Epidermal melanocyte (primary cell): ENCODE data around the gene GNB3.

Source experiments
- DNase-seq: peaks from one replicate; pipeline ENCODE4 v3.0.0; 2011; ENCODE audit warnings: low spot score; ENCODE audit not compliant: insufficient read length

Gene GNB3

DNA sequence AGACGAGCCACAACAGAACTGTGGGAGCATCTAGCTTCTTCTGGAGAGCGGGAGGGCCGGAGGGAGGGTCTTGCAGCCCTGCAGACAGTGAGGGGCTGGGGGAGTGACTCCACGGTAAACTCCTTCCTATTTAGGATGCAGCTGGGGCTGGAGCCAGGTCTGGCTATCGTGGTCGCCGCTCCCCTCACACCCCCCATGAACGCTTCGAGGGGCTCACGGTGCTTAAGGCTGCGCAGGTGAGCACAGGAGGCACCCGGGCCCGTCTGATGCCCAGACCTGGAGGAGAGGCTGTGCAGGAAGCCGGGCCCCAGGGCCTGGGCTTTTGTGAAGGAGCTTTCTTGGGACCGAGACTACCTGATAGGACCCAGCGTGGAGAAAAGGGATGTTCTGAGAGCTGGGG, 3.9 kb upstream of the GNB3 start:
- no peak for DNase-seq

DNA sequence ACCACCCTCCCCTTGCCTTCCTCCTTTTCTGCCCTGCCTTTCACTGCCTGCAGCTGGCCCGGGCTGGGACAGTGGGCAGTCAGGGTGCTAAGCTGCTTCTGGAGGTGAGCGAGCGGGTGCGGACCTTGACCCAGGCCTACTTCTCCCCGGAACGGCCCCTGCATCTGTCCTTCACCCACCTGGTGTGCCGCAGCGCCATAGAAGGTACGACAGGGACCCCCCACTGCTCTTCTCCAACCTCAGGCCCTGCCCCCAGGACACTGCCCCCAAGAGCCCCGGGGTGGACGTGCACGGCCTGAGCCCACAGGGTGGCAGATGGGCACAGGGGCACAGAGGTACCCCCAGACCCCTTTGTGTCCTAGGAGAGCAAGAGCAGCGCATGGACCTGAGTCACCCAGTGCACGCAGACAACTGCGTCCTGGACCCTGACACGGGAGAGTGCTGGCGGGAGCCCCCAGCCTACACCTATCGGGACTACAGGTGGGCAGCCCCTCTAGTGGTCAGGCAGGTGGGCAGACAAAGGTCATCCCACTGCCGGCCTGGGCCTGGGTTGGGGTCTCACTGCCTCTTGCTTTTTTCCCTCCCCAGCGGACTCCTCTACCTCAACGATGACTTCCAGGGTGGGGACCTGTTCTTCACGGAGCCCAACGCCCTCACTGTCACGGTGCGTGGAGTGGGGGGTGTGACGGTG, 3.2 kb upstream of the GNB3 start:
- no peak for DNase-seq

GRCh38 chr12:6838854-6839253, 1.9 kb upstream of the GNB3 start:
- no peak for DNase-seq

- no peak for DNase-seq
Observed at GRCh38 chr12:6839482-6840201, 1.1 kb upstream of the GNB3 start.

DNA sequence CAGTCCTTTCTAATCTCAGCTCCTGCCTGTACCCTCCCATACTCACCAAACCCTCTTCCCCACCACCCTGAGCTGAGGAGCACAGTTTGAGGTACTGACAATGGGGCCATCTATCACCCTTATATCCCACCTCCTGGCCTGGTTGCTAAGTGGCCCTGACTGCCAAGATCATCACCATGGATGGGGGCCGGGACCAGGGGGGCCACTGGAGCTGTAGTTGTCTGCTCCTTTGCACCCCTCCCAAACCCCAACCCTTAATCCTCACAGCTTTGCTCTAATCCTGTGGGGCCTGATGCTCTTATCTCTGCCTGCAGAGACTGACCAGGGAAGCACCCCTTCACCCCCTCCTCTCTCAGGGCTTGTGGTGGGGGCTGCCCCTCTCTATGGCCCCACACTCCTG, 395 bp upstream of the GNB3 start:
- no peak for DNase-seq

DNA sequence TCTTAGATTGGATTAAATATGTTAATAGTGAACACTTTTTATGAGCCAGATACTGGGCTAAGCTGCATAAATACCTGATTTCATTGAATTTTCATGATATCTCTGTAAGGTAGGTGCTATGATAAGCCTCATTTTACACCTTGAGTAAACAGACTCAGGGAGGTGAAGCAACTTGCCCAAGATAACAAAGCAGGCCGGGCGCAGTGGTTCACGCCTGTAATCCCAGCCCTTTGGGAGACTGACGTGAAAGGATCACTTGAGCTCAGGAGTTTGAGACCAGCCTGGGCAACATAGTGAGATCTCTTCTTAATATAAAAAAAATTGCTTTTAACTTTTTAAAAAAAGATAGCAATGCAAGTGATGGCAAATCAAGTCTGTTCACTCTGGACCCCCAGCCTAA, 1.4 kb downstream of the GNB3 start:
- no peak for DNase-seq

DNA sequence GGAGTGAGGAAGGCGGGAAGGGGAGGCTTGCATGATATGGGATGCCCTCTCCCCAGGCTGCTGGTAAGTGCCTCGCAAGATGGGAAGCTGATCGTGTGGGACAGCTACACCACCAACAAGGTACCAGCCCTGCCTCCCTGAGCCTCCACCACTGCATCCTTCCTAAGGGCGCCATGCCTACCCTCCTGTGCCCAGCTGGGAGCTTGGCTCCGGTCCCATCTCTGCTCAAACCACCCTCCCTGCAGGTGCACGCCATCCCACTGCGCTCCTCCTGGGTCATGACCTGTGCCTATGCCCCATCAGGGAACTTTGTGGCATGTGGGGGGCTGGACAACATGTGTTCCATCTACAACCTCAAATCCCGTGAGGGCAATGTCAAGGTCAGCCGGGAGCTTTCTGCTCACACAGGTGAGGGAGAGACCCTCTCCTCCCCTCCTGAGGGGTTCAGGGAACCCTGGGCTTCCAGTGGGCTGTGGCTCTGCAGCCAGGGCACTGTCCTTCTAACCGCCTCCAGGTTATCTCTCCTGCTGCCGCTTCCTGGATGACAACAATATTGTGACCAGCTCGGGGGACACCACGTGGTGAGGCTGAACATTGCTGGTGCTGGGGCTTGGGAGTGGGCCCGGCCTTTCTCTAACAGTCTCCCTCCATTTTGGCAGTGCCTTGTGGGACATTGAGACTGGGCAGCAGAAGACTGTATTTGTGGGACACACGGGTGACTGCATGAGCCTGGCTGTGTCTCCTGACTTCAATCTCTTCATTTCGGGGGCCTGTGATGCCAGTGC, 2.6 kb downstream of the GNB3 start:
- no peak for DNase-seq

- DNase-seq, result no peak
Observed at GRCh38 chr12:6845395-6845794, 4.7 kb downstream of the GNB3 start.

GRCh38 chr12:6846316-6846869, 5.7 kb downstream of the GNB3 start:
- no peak for DNase-seq

GRCh38 chr12:6847676-6848075, 7.0 kb downstream of the GNB3 start:
- no peak for DNase-seq

- DNase-seq, result no peak
Observed at GRCh38 chr12:6849427-6849826, 8.7 kb downstream of the GNB3 start.

DNA sequence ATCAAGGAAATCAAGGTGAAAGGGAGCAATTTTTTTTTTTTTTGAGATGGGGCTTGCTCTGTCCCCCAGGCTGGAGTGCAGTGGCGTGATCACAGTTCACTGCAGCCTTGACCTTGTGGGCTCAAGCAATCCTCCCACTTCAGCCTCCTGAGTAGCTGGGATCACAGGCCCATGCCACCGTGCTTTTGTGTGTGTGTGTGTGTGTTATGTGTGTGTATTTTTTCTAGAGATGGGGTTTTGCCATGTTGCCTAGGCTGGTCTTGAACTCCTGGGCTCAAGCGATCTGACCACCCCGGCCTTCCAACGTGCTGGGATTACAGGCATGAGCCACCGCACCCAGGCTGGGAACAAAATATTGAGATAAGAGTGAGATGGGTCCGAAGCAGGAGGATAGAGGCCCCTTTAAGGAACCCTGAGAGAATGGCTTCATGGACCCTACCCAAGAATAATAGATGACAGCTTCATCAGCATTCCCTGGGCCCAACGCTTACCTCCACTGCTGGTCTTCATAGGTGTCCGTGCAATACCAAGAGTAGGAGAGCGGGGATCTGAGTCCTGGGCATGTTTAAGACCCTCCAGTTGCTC, 9.3 kb downstream of the GNB3 start:
- DNase-seq, result no peak

DNA sequence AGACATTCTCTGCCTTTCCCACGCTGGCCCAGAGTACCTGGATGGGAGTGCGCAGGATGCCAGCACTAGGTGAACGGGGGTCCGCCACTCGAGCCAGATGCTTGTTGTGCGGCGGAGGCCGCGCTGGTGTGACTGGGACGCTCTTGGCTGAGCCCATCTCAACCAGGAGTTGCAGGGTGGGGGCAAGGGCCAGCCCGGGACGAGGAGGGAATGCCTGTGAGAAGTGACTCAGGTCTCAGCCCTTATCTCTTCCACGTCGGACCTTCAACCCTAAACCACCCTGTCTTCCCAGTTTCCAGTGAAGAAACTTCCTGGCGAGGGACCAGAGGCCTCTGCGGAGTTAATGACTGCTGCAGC, 10.0 kb downstream of the GNB3 start:
- DNase-seq, result no peak

DNA sequence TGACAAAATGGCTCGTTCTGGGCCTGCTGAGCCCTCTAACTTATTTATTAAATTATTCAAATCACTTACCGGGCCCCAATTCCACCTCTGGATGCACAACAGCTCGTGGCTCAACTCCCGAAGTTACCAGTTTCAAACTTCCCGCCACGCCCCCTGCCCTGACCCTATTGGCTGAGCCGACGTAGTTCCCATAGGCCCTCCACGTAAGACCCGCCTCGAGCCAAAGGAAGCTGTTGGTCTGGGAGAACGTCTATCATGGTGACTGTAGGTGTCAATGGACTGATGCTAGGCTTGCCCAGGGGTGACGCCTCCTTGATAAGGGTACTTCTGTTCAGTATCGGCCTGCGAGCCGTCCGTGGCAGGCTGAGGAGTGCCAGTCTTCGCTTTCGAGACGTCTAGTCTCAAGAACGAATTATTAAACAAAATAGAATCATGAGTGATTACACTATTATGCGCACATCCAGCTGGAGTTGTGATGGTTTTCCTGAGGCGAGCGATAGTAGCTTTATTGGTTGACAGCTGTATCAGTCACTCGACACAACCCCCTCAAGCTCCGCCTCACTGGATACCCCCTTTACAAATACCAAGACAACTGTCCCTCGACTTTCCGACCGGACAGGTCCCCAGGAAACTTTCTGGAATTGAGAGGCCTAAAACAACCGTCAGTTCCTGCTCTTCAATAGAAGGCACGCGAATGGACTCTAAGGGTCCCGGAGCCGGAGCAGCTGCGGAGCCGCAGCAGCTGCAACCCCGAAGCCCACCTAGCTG, 10.6 kb downstream of the GNB3 start, which contains the start of gene CDCA3:
TSS of gene CDCA3 (minus strand) at position 134 of the 768 bp plus-strand sequence. CDS start 334 bp downstream, outside the sequence.
- DNase-seq, result peak; percentile 100

- peak; percentile 97 for DNase-seq
Observed at GRCh38 chr12:6851921-6852650, 11.4 kb downstream of the GNB3 start, which contains the start of gene USP5. Gene USP5, plus strand, starts transcription at chr12:6852150. Its CDS starts 30 bp downstream, at chr12:6852180.

DNA sequence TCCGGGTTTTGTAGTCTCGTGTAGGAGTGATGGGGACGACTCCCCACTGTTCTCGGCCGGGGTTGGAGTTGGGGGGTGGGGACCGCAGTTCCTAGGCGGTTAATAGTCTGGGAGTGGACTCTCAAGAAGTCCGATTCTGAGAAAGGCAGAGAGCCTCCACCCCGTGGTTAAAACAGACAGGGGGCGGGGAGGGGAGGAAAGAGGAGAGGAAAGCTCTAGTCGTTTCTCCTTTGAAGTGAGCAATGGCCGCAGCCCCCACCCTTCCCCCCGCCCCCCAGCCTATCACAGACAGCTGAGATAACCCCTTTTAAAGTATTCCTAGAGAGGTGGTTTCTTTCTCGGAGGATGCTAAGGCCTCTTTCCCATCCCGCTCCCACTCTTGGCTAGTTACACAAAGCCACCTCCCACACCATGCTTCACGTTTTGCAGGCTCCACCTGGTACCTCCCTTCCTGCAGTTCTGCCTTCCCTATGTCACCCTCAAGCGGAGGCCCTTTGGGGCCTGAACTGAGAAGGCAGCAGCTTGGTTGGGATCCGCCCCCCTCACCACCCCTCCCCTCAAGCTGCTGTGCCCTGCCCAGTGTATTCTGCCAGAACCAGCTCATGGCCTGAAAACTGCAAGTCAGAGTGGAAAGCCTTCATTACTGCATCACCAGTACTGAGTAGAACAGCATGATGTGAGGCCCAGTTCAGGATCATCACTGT, 12.1 kb downstream of the GNB3 start:
- peak; percentile 46 for DNase-seq

- DNase-seq, result no peak
Observed at GRCh38 chr12:6853626-6854025, 12.9 kb downstream of the GNB3 start.

DNA sequence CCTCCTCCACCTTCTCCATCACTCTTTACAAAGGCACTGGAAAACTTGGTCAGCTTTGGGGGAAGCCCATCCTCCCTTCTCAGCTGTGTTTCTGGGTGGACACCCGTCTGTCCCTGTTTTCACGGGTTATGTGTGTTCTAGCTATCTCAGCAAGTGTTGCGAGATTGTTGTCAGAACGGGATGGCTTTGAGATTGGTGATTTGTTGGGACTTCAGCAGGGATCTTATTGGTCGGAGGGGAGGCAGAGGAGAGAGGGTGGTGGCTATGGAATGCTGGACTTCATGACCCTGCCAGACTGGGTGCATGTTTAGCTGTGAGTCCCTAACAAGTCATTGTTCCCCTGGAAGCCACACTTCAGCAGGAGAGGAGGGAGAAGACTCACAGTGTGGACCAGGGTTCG, 13.3 kb downstream of the GNB3 start:
- DNase-seq, result no peak

DNA sequence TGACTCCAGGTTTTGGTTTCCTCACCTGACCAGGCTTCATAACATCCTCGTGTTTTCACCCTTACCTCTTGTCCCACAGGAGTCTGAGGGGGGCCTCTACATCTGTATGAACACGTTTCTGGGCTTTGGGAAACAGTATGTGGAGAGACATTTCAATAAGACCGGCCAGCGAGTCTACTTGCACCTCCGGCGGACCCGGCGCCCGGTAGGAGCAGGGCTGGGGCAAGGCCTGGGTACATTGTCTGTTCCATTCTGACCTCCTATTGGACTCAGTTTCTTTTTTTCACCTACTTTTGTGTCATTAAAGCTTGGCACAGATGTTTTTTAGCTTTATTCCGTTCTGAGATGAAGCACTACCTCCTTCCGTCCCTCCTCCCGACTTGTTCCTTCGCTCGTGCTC, 14.6 kb downstream of the GNB3 start:
- no peak for DNase-seq
